Ramos (cell line): Measurements from ENCODE around the gene TTLL12.

Source experiments
- in situ Hi-C: fragments of 300-500 bp; cut with MboI; formaldehyde crosslinking; loops from one replicate; pipeline ENCODE4 v1.14.3; 2022; ENCODE audit warnings: low sequenced_read_pairs; ENCODE audit not compliant: unreplicated experiment

Gene TTLL12

DNA sequence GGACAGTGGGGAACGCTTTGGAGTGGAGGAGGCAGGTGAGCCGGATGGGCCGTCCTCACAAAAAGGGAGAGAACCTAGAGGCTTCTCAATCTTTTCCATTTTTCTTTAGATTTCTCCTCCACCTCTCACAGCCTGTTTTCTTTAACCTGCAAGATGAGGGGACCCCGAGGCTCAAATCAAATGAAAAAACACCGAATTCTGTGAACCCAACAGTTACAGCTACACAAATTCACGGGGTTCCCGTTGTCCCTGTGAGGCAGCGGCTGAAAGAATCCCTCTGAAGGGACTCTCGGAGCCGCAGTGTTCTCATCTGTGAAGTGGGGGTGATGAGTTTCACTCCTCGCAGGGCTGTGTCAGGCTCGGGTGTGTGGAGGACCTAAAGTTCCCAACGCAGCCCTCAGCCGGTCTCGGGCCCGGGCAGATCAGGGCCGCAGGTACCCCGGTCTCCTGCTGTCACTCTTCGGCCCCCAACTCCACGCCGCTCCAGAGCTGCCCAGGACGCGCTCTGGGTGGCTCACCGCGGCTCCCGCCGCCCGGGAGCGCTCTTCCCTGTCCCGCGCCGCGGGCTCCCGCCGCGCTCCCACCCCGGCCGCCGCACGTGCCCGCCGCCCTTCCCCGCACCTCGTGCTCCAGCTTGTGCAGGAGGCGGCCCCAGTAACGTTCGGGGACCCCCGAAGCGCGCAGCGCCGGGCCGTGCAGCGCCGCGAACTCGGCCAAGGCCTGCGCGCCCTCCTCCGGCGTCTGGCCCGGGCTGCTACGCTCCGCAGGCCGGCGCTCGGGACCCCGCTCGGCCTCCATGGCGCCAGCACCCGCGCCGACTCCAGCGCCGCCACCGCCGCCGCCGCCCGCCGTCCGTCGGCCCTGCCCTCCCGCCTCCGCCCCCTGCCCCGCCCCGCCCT, at the start of gene TTLL12:
TSS of gene TTLL12 (minus strand) at position 863 of the 899 bp plus-strand sequence. CDS start at position 798, 65 bp downstream.
- in situ Hi-C loops = no loop called here

GRCh38 chr22:43235445-43236409, 48.8 kb upstream of the TTLL12 start:
- in situ Hi-C loops = no loop called here

GRCh38 chr22:43234264-43234988, 47.5 kb upstream of the TTLL12 start:
- in situ Hi-C loops = no loop called here

- in situ Hi-C loops = no loop called here
Observed at GRCh38 chr22:43233529-43233928, 46.6 kb upstream of the TTLL12 start.

DNA sequence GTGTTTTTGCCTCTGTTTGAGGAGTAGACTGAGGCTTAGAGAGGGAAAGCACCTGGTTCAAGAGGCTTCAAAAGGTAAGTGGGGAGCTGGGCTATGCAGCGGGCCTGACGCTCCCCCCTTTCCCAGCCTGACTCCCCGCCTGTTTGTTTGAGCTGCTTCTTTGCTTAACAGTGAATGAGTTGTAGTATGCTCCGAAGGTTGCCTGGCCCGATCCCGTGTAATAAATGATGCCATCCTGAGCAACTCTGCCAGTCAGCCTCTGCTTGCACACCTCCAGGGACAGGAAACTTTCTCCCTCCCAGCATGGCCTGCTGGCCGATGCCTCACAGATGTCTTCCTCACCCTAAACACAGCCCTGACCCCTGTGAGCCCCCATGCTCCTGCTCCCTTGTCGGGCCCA, 45.5 kb upstream of the TTLL12 start:
- in situ Hi-C loops = no loop called here

GRCh38 chr22:43231724-43232034, 44.7 kb upstream of the TTLL12 start:
- in situ Hi-C loops = no loop called here

GRCh38 chr22:43230971-43231723, 44.2 kb upstream of the TTLL12 start:
- in situ Hi-C loops = no loop called here

DNA sequence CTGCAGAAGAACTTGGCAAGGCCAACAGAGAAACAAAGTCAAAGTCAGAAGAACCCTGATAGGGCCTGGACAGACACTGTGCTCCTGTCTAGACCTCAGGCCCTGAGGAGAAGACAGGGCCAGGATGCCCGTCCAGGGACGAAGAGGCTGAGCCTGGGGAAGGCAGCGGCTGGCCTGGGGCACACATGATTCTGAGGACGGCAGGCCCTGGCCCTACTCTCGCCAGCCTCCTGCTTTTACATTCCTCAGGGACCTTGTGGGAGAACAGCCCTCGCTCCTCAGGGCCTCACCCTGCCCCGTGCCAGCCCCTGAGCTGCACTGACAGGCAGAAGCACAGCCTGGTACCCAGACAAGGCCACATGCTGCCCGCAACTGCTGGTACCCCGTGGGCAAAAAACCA, 43.6 kb upstream of the TTLL12 start:
- in situ Hi-C loops = no loop called here

GRCh38 chr22:43228863-43229262, 41.9 kb upstream of the TTLL12 start:
- in situ Hi-C loops = no loop called here

- in situ Hi-C loops = no loop called here
Observed at GRCh38 chr22:43228330-43228729, 41.4 kb upstream of the TTLL12 start.

DNA sequence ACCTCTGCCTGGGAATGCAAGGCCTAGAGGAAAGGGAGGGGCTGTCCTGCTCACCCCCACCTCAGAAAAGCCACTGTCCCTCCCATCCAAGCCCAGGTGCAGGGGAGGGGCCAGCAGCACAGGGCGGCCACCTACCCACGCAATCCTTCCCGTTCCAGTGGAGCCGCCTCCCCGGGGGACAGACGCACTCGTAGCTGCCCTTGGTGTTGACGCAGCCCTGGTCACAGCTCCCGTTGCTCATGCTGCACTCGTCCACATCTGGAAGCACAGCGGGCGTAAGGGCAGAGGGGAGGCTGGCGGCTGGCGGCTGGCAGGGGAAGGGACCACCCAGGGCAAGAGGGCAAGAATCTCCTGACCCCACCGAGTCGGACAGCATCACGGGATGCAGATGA, 40.3 kb upstream of the TTLL12 start:
- in situ Hi-C loops = no loop called here

DNA sequence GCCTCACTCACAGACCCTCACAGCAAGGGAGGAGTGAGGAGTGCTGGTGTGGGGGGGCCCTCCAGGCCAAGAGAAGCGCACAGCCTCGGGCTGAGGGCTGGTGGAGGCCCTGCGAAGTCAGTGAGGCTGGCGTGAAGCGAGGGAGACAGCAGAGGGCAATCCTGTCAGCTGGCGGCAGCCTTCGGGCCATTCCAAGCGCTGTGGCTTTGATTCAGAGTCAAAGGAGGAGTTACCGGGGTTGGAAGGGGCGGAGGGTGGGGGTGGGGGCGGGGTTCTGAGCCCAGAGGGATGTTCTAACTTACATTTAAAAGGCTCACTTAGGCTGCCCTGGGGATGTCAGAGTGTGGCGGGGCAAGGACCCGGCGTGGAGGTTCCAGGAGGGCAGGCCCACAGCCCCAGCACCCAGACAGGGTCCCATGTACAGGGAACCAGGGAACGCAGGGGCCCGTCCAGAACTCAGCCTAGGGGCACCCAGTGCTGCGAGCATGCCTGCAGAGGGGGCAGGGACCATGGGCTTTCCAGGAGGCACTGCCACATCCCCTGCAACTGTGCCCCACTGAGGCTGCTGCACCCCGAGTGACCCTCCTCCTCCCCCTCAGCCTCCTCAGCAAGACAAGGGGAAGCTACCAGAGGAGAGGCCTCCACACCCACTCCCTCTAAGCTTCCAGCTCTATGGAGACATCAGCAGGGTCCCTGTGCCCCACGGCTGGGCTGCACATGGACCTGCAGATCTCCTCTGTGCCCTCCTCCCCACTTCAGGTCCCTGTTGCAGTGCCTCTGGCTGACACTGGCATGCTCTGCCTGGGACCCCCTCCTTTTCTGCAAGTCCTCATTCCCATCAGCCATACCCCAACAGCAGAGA, 39.7 kb upstream of the TTLL12 start:
- in situ Hi-C loops = no loop called here

GRCh38 chr22:43225609-43226008, 38.7 kb upstream of the TTLL12 start:
- in situ Hi-C loops = no loop called here

- in situ Hi-C loops = no loop called here
Observed at GRCh38 chr22:43222987-43223386, 36.1 kb upstream of the TTLL12 start.

- in situ Hi-C loops = no loop called here
Observed at GRCh38 chr22:43222262-43222661, 35.3 kb upstream of the TTLL12 start.

DNA sequence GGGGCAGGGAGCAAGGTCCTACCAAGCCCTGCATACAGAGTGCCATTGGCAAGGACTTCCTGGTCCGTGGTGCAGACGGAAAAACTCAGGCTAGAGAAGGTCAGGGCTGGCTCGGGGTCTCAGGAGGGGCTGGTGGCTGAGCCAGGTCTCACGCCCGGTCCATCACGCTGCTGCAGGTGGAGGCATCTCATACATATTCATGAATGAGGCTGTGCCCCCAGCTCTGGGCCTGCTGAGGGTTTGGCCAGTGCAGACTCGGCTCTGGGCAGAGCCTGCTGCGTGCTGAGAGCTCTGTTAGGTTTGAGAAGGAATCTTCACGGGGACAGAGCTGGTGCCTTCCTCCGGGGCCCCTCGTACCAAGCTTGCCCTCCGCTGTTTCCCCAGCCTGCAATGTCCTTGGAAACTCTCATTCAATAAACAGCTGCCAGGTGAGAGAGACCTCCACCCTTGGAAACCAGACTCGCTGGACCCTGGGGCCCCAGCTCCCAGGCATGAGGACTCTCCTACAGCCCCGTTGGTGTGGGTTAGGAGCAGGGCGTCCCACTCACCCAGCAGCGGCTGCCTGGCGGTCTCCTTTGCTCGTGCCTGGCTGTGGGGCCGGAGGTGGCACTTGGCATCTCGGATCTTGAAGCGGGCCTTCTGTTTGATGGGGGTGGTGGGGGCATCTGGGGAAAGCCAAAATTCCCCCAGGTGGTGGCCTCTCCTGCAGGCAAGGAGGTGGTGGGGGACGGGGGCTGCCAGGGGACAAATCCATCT, 33.9 kb upstream of the TTLL12 start:
- in situ Hi-C loops = no loop called here

GRCh38 chr22:43218786-43219185, 31.9 kb upstream of the TTLL12 start:
- in situ Hi-C loops = no loop called here
